Type B pancreatic cell (in vitro differentiated cells): ENCODE data around the gene TULP3. TPM values are rescaled to one million over a fixed set of nuclear protein-coding genes. Genes with fewer than 3 reads are reported as not detected.

Source experiments
- DNase-seq: peaks from one replicate; pipeline ENCODE4 v3.0.0; 2021; ENCODE audit warnings: mixed read lengths; ENCODE audit not compliant: unreplicated experiment; ENCODE audit errors: extremely low spot score
- H3K27ac Mint-ChIP-seq: 2 replicates; pipeline ENCODE4 v1.8.0; 2021; ENCODE audit warnings: mild to moderate bottlenecking, mixed read lengths
- H3K27me3 Mint-ChIP-seq: 2 replicates; pipeline ENCODE4 v1.8.0; 2021; ENCODE audit warnings: mixed read lengths
- H3K36me3 Mint-ChIP-seq: 2 replicates; pipeline ENCODE4 v1.8.0; 2021; ENCODE audit warnings: mixed read lengths
- H3K4me1 Mint-ChIP-seq: one replicate; pipeline ENCODE4 v1.8.0; 2021; ENCODE audit warnings: mixed read lengths; ENCODE audit not compliant: unreplicated experiment
- H3K4me3 Mint-ChIP-seq: 2 replicates; pipeline ENCODE4 v1.8.0; 2021; ENCODE audit warnings: mild to moderate bottlenecking, mixed read lengths
- H3K9me3 Mint-ChIP-seq: 2 replicates; pipeline ENCODE4 v1.8.0; 2021; ENCODE audit warnings: mixed read lengths
- total RNA-seq: library from RNA; stranded (reverse); gene quantifications from 2 replicates; pipeline ENCODE4 v1.2.1, GENCODE V29; 2021; ENCODE audit warnings: low replicate concordance
- TF ChIP-seq, protein P1 (sequence below): fragments of 200-600 bp; sonication (generic); conservative IDR thresholded peaks from 2 replicates; pipeline ENCODE4 v1.5.0; 2021; ENCODE audit warnings: antibody characterized with exemption, mild to moderate bottlenecking

The TULP3 gene
- total RNA-seq, 1 donor from 2014 or later, result 26.5 TPM

DNA sequence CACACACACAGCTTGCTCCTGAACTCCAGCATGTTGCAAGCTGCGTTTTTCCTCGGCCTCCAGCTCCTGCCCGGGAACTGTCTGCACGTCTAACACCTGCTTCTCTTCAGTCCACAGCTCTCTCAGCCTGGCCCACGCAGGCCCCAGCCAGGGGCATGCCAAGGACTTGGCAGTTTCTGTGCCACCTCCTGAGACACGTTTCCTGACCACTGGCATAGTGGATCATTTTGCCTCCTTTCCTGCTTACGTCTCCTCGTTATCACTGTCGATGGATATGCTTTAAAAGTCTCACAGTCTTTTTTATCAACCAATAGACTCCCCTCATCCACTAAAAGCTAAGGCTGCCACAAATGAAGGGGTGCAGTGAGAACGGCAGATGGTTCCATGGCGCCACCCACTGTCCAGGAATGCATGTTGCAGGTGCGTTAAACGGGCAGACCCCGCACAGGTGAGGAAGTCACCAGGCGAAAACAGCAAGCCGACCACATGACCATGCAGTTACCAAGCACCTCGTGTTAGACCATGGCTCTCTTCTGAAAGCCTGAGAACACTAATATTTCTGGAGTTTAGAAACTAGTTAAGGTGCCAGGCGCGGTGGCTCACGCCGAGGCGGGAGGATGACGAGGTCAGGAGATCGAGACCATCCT, 53.8 kb downstream of the TULP3 start:
- Mint-ChIP-seq H3K27me3 (no peaks in the 10 kb centered on the region), H3K4me3 (no peak overlapping the region), H3K36me3 (peaks cover 10% of the 10 kb centered on the region), H3K27ac (peak overlapping the region; percentile 54), H3K9me3 (no peaks in the 10 kb centered on the region), H3K4me1 (peaks cover 4% of the 10 kb centered on the region)
- peak; percentile 73 for DNase-seq
- TF ChIP-seq, protein P1, sequence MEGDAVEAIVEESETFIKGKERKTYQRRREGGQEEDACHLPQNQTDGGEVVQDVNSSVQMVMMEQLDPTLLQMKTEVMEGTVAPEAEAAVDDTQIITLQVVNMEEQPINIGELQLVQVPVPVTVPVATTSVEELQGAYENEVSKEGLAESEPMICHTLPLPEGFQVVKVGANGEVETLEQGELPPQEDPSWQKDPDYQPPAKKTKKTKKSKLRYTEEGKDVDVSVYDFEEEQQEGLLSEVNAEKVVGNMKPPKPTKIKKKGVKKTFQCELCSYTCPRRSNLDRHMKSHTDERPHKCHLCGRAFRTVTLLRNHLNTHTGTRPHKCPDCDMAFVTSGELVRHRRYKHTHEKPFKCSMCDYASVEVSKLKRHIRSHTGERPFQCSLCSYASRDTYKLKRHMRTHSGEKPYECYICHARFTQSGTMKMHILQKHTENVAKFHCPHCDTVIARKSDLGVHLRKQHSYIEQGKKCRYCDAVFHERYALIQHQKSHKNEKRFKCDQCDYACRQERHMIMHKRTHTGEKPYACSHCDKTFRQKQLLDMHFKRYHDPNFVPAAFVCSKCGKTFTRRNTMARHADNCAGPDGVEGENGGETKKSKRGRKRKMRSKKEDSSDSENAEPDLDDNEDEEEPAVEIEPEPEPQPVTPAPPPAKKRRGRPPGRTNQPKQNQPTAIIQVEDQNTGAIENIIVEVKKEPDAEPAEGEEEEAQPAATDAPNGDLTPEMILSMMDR, result peak; percentile 71

DNA sequence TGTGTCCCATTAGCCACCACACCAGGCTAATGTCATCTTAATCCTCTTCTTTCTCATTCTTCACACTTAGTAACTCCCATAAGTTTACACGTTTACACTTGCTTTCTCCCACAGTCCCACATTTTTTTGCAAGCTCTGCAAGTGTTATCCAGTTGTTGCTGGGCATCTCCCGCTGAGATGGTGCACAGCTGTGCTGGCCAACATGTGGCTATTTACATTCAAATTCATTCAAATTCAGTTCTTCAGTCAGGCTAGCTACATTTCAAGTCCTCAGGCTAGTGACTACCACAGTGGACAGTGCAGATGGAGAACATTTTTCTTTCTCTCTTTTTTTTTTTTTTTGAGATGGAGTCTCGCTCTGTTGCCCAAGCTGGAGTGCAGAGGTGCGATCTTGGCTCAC, 58.7 kb downstream of the TULP3 start:
- DNase-seq, result no peak
- Mint-ChIP-seq H3K4me1 (no peaks in the 10 kb centered on the region), H3K27me3 (no peaks in the 10 kb centered on the region), H3K9me3 (no peaks in the 10 kb centered on the region), H3K4me3 (no peak overlapping the region), H3K27ac (no peak overlapping the region), H3K36me3 (no peaks in the 10 kb centered on the region)
- TF ChIP-seq, protein P1, result no peak

DNA sequence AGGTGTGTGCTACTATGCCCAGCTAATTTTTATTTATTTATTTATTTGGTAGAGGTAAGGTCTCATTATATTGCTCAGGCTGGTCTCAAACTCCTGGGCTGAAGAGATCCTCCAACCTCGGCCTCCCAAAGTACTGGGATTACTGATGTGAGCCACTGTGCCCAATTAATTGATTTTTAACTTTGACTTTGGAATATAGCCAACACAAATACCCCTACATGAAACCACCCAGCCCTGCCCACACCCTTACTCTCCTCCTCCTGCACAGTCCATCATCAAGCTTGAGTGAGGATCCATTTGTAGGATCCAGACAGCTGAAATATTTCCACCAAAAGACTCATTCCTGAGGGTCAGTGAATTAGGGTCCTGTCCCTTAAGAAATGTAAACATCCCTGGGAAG, 65.2 kb downstream of the TULP3 start:
- H3K27me3 Mint-ChIP-seq, result peaks cover 27% of the 10 kb centered on the region
- peaks cover 8% of the 10 kb centered on the region for H3K36me3 Mint-ChIP-seq
- no peak for DNase-seq
- H3K4me3 Mint-ChIP-seq, result no peak overlapping the region
- peak overlapping the region; percentile 14 for H3K27ac Mint-ChIP-seq
- no peaks in the 10 kb centered on the region for H3K9me3 Mint-ChIP-seq
- H3K4me1 Mint-ChIP-seq, result peaks cover 12% of the 10 kb centered on the region
- TF ChIP-seq, protein P1, result no peak

DNA sequence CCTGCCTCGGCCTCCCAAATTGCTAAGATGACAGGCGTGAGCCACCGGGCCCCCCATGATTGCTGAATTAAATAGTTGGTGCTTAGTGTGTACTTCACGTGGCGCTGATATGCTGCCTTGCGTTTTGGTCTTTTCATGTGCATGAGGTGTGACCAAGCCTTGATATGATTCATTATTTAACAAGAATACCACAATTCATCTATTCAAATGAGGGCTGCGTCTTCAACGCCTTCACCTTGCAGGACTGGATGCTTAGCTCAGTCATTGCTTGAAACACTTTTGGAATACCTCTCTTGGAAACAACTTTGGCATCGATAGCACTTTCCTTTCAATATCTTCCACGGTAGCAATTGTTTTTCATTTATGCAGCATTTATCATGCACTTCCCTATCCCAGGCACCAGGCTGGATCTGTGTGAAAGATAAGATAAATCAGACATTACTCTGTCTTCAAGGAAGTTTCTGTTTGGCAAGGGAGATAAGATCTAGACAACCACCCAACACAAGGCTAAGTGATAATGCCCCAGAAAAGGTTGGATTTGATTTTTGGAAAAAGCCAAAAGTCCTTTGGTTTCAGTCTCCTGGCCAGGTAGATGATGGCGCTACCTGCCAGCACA, 67.2 kb downstream of the TULP3 start:
- Mint-ChIP-seq H3K27me3 (peaks cover 40% of the 10 kb centered on the region), H3K36me3 (peaks cover 8% of the 10 kb centered on the region), H3K4me1 (peaks cover 14% of the 10 kb centered on the region), H3K9me3 (no peaks in the 10 kb centered on the region), H3K27ac (peak overlapping the region; percentile 95), H3K4me3 (peak overlapping the region; percentile 94)
- no peak for DNase-seq
- TF ChIP-seq, protein P1, result peak; percentile 38

DNA sequence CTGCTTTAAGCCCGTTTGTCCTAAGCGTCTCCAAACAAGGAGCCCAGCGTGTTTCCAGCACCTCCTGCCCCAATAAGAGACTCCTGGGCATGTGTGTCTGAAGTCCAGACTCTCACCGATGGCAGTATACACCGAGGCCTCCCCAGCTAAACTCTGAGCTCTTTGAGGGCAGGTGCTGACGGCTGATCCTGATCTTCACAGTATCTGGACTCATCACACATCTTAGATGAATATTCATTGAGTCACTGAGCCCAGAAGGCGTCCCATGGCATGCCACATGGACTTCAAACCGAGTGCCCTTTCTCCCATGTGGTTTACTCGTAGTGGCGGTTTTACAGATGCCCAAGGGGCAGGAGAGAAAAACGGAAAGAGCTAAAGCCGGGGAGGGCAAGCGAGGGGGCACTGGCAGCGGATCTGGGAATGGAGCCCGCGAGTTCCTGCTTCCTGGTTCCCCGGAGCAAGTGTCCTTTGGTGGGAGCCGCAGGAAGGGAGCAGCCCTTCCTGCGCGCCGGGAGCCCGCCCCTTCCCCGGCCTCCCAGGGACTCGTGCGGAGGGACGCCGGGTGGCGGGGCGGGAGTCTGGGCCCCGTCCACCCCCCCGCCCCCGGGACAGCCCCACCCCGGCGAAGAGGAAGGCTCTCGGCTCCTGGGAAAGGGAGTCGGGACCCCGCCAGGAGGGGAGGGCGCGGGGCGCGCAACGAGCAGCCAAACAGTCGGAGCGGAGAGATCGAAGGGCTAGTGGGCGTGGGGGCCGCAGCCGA, 67.9 kb downstream of the TULP3 start:
- TF ChIP-seq, protein P1, result peak; percentile 7
- Mint-ChIP-seq H3K36me3 (peaks cover 8% of the 10 kb centered on the region), H3K4me1 (peaks cover 21% of the 10 kb centered on the region), H3K4me3 (peak overlapping the region; percentile 94), H3K27me3 (peaks cover 46% of the 10 kb centered on the region), H3K9me3 (no peaks in the 10 kb centered on the region), H3K27ac (peak overlapping the region; percentile 95)
- DNase-seq, result no peak
